HG02623 (cell line): Measurements from ENCODE around the gene SNRNP25.

ENCODE experiments used
- ATAC-seq: cut with Tn5 transposase; IDR thresholded peaks from one replicate; pipeline ENCODE4 v1.9.1; 2021; ENCODE audit warnings: moderate library complexity; ENCODE audit not compliant: unreplicated experiment

SNRNP25 gene

GRCh38 chr16:100989-101388 is 47.4 kb downstream of the SNRNP25 start:
- ATAC-seq: no peak

GRCh38 chr16:101586-101985 is 48.0 kb downstream of the SNRNP25 start:
- no peak for ATAC-seq

DNA sequence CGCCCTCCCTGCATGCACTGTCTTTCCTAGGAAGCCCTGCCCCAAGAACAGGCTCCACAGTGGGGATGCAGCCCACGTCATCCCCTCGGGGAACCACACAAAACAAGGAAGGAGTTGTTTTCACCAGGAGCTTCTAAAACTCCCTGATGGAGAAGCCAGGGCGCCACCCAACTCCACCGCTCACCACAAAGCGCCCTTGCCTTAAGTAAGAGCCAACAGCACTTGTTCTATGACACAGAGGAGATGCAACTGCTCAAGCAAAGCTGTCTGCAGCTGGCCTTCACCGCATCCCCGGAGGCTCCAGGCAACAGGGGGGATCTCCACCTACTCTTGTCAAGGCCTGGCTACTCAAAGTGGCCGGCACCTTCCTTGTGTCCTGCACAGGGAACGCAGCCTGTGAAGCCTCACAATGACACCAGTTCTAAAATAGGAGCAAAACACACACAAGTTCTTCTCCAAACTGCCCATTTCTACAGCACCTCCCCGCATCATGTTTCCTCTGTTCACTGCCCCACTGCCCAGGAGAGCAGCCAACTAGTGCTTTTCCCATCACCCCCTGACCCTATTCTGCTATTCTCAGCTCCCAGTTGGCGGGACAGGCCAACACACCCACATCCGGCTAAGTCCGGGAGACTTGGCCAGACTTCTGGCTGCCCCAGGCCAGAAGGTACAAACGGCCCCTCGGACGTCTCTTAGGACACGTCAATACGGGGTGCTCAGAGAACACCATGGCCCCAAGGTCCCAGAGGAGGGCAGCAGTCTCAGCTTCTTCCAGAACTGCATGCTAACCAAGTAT is 48.6 kb downstream of the SNRNP25 start:
- ATAC-seq: no peak

DNA sequence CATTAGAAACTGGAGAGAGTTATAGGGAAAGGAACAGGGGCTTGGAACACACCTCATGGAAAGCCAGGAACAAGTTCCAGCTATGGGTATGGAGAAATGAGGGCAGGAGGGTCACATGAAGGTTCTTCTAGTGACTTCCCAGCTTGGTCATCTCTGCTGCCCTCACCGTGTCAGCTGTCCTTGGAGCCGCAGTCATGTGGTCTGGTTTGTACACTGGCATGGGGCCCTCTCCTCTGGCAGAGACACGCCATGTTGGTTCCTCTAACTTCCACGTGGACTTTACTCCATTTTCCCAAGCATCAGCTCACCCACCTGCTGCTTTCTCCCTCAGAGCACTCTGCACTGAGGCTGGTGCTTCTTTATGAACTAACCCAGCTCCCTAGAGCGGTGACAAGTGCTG is 50.7 kb downstream of the SNRNP25 start:
- no peak for ATAC-seq

- ATAC-seq: no peak
Observed at GRCh38 chr16:104928-105327, 51.3 kb downstream of the SNRNP25 start.

DNA sequence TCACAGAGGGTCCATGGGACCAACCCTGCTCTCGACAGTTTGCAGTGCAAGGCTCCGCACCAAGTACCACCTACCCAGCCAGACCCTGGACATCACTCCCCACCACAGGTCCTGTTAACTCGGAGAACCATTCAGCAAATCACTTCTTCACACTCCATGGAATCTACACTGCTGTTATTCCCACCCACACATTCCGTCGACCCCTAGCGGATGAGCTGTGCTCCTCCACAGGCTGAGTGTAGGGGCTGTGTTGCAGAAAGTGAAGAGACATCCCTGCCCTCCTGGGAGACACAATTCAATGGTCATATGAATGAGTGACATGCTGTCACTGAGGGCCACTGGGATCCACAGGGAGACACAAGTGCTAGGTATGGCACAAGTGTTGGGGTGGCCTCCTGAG is 51.9 kb downstream of the SNRNP25 start:
- no peak for ATAC-seq

DNA sequence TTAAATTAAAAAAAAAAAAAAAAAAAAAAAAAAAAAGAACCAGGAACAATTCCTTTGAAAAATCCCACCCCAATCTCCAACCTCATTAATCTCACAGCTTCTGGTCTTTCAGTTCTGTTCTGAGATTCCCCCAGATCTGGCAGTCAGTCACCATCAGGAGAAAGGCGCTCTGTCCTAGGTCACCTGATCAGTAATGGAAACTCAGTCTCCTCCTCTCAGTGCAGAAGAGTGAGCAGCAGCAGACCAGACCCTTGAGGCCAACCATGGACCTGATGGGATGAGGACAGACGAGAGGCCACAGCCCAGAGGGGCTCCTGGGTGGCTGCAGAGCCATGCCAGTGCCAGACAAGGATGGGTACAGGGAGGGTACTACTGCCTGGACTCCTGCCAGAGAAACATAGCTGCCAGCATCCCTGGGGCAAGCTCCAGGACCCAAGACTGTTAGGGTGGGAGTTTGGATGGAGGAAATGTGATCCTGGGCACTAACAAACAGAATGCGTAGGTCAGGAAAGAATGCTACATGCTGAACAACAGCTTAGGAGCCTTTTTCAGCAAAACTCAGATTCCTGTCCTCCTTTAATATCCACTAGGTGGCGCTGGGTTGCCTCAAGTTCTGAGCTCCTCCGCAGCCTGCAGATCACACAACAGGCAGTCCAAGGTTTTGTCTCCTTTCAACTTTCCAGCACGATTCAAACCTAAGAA is 53.1 kb downstream of the SNRNP25 start:
- no peak for ATAC-seq
